WTC11 (cell line): ENCODE results near the gene IPCEF1. TPM values are rescaled to one million over a fixed set of nuclear protein-coding genes. Genes with fewer than 3 reads are reported as not detected.

Source experiments
- ATAC-seq: fragments of 200-7000 bp; cut with Tn5 transposase; 2 replicates; pipeline ENCODE4 v1.10.0; 2021; ENCODE audit warnings: mild to moderate bottlenecking, moderate library complexity
- CTCF ChIA-PET: fragments of 300-600 bp; sonication (Branson Sonifier 250); formaldehyde crosslinking; loops from one replicate; lab custom pipeline; 2021; ENCODE audit warnings: antibody characterized with exemption; lab: Charles Lee
- POLR2A ChIA-PET: fragments of 350-600 bp; sonication (Branson Sonifier 250); formaldehyde crosslinking; loops from one replicate; lab custom pipeline; 2021; ENCODE audit warnings: antibody characterized with exemption; lab: Charles Lee
- DNase-seq: peaks from one replicate; pipeline ENCODE4 v3.0.0; 2021; ENCODE audit warnings: low spot score
- H3K27ac Mint-ChIP-seq: 2 replicates; pipeline ENCODE4 v1.8.0; 2021; ENCODE audit warnings: mixed read lengths
- H3K27me3 Mint-ChIP-seq: 2 replicates; pipeline ENCODE4 v1.8.0; 2021; ENCODE audit warnings: low read depth, mild to moderate bottlenecking, moderate library complexity, mixed read lengths
- H3K36me3 Mint-ChIP-seq: 2 replicates; pipeline ENCODE4 v1.8.0; 2021; ENCODE audit warnings: mixed read lengths
- H3K4me1 Mint-ChIP-seq: 2 replicates; pipeline ENCODE4 v1.8.0; 2022; ENCODE audit warnings: mixed read lengths
- H3K4me3 Mint-ChIP-seq: 2 replicates; pipeline ENCODE4 v1.8.0; 2021; ENCODE audit warnings: mild to moderate bottlenecking, moderate library complexity, mixed read lengths
- H3K9me3 Mint-ChIP-seq: 2 replicates; pipeline ENCODE4 v1.8.0; 2021; ENCODE audit warnings: mixed read lengths
- CREM ChIP-seq: sonication (generic); formaldehyde crosslinking; IDR thresholded peaks from 2 replicates; pipeline ENCODE4 v1.8.1; 2022; ENCODE audit warnings: mild to moderate bottlenecking, missing genetic modification reagents, moderate library complexity
- ELF4 ChIP-seq: sonication (generic); formaldehyde crosslinking; IDR thresholded peaks from 2 replicates; pipeline ENCODE4 v1.8.1; 2022; ENCODE audit warnings: low read depth, mild to moderate bottlenecking, moderate library complexity, missing genetic modification reagents
- ERG ChIP-seq: fragments of 250-450 bp; sonication (Bioruptor Pico); IDR thresholded peaks from 2 replicates; pipeline ENCODE4 v1.8.0; 2021; ENCODE audit warnings: mild to moderate bottlenecking
- ESRRA ChIP-seq: sonication (generic); formaldehyde crosslinking; IDR thresholded peaks from 2 replicates; pipeline ENCODE4 v1.8.1; 2022; ENCODE audit warnings: mild to moderate bottlenecking, missing genetic modification reagents, borderline replicate concordance
- FOXP4 ChIP-seq: sonication (generic); formaldehyde crosslinking; IDR thresholded peaks from 2 replicates; pipeline ENCODE4 v1.8.0; 2022; ENCODE audit warnings: mild to moderate bottlenecking, missing genetic modification reagents
- MLX ChIP-seq: sonication (generic); formaldehyde crosslinking; IDR thresholded peaks from 2 replicates; pipeline ENCODE4 v1.8.1; 2023; ENCODE audit warnings: mild to moderate bottlenecking, missing genetic modification reagents, moderate library complexity
- MYBL2 ChIP-seq: sonication (generic); formaldehyde crosslinking; IDR thresholded peaks from 2 replicates; pipeline ENCODE4 v1.8.1; 2023; ENCODE audit warnings: mild to moderate bottlenecking, moderate library complexity, missing genetic modification reagents
- NFE2L1 ChIP-seq: sonication (generic); formaldehyde crosslinking; IDR thresholded peaks from 2 replicates; pipeline ENCODE4 v1.8.1; 2023; ENCODE audit warnings: missing genetic modification reagents
- NFYB ChIP-seq: sonication (generic); formaldehyde crosslinking; conservative IDR thresholded peaks from 2 replicates; pipeline ENCODE4 v1.8.0; 2022; ENCODE audit warnings: low read depth, missing genetic modification reagents
- NR2C2 ChIP-seq: sonication (generic); formaldehyde crosslinking; IDR thresholded peaks from 2 replicates; pipeline ENCODE4 v1.8.0; 2022; ENCODE audit warnings: mild to moderate bottlenecking, missing genetic modification reagents
- PREB ChIP-seq: sonication (generic); formaldehyde crosslinking; IDR thresholded peaks from 2 replicates; pipeline ENCODE4 v1.8.1; 2022; ENCODE audit warnings: mild to moderate bottlenecking, missing genetic modification reagents, moderate library complexity, borderline replicate concordance
- PRRX2 ChIP-seq: fragments of 250-450 bp; sonication (Bioruptor Pico); IDR thresholded peaks from 2 replicates; pipeline ENCODE4 v1.8.0; 2021; ENCODE audit warnings: mild to moderate bottlenecking
- SP1 ChIP-seq: sonication (generic); formaldehyde crosslinking; conservative IDR thresholded peaks from 2 replicates; pipeline ENCODE4 v1.8.1; 2022; ENCODE audit warnings: missing genetic modification reagents
- TEAD4 ChIP-seq: sonication (generic); formaldehyde crosslinking; IDR thresholded peaks from 2 replicates; pipeline ENCODE4 v1.8.0; 2022; ENCODE audit warnings: mild to moderate bottlenecking, missing genetic modification reagents
- TP53 ChIP-seq: sonication (generic); formaldehyde crosslinking; IDR thresholded peaks from 2 replicates; pipeline ENCODE4 v1.8.1; 2023; ENCODE audit warnings: mild to moderate bottlenecking, missing genetic modification reagents
- USF2 ChIP-seq: sonication (generic); formaldehyde crosslinking; IDR thresholded peaks from 2 replicates; pipeline ENCODE4 v1.8.1; 2023; ENCODE audit warnings: mild to moderate bottlenecking, missing genetic modification reagents, moderate library complexity
- ZBTB21 ChIP-seq: sonication (generic); formaldehyde crosslinking; IDR thresholded peaks from 2 replicates; pipeline ENCODE4 v1.8.1; 2023; ENCODE audit warnings: mild to moderate bottlenecking, missing genetic modification reagents, borderline replicate concordance
- ZSCAN18 ChIP-seq: fragments of 250-450 bp; sonication (Bioruptor Pico); IDR thresholded peaks from 2 replicates; pipeline ENCODE4 v2.1.2; 2022; ENCODE audit warnings: mild to moderate bottlenecking, moderate library complexity
- total RNA-seq: library from RNA; stranded (reverse); gene quantifications from 3 replicates; pipeline ENCODE4 v1.2.3, GENCODE V29; 2021
- TF ChIP-seq, protein P1 (sequence below): sonication (generic); formaldehyde crosslinking; IDR thresholded peaks from 2 replicates; pipeline ENCODE4 v1.8.1; 2022; ENCODE audit warnings: missing genetic modification reagents, borderline replicate concordance
- TF ChIP-seq, protein P2 (sequence below): sonication (generic); formaldehyde crosslinking; IDR thresholded peaks from 2 replicates; pipeline ENCODE4 v1.8.0; 2022; ENCODE audit warnings: mild to moderate bottlenecking, missing genetic modification reagents

The IPCEF1 gene
- total RNA-seq, 1 experiment from 2014 or later, result 1.3 TPM

- H3K27me3 Mint-ChIP-seq, result no peaks in the 10 kb centered on the region
- CTCF ChIA-PET, result interaction anchor here (0.5 kb wide), 1 partner anchor 68 kb away, joined by 3 read pairs; no protein-coding TSS in a partner anchor
- no peaks in the 10 kb centered on the region for H3K36me3 Mint-ChIP-seq
- TF ChIP-seq ELF4 (CRISPR knock-in tag), result no peak
- no peak for TF ChIP-seq FOXP4 (CRISPR knock-in tag)
- no peak for TF ChIP-seq TP53 (CRISPR knock-in tag)
- TF ChIP-seq, protein P1, sequence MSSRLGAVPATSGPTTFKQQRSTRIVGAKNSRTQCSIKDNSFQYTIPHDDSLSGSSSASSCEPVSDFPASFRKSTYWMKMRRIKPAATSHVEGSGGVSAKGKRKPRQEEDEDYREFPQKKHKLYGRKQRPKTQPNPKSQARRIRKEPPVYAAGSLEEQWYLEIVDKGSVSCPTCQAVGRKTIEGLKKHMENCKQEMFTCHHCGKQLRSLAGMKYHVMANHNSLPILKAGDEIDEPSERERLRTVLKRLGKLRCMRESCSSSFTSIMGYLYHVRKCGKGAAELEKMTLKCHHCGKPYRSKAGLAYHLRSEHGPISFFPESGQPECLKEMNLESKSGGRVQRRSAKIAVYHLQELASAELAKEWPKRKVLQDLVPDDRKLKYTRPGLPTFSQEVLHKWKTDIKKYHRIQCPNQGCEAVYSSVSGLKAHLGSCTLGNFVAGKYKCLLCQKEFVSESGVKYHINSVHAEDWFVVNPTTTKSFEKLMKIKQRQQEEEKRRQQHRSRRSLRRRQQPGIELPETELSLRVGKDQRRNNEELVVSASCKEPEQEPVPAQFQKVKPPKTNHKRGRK (CRISPR knock-in tag), result no peak
- no peak for TF ChIP-seq CREM
- no peak for TF ChIP-seq TEAD4 (CRISPR knock-in tag)
- TF ChIP-seq MLX, result no peak
- no peak for TF ChIP-seq ZBTB21 (CRISPR knock-in tag)
- no peak for TF ChIP-seq SP1 (CRISPR knock-in tag)
- TF ChIP-seq, protein P2, sequence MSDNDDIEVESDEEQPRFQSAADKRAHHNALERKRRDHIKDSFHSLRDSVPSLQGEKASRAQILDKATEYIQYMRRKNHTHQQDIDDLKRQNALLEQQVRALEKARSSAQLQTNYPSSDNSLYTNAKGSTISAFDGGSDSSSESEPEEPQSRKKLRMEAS, result no peak
- no peak for TF ChIP-seq NFE2L1 (CRISPR knock-in tag)
- no peak for TF ChIP-seq ZSCAN18 (CRISPR knock-in tag)
- TF ChIP-seq USF2 (CRISPR knock-in tag), result no peak
- no peak for TF ChIP-seq NFYB (CRISPR knock-in tag)
- no peak for TF ChIP-seq PRRX2 (CRISPR knock-in tag)
- TF ChIP-seq ESRRA, result no peak
- no peak for TF ChIP-seq MYBL2 (CRISPR knock-in tag)
- TF ChIP-seq ERG, result no peak
- TF ChIP-seq PREB (CRISPR knock-in tag), result no peak
- no peak for TF ChIP-seq NR2C2 (CRISPR knock-in tag)
- TF ChIP-seq, all 79 proteins: peak for 0
- no peak for ATAC-seq
- no peak for DNase-seq
- H3K4me3 Mint-ChIP-seq, result no peak overlapping the region
- H3K9me3 Mint-ChIP-seq, result no peaks in the 10 kb centered on the region; the same call in 1 of the 2 replicates
- POLR2A ChIA-PET, result no interaction called here
- no peak overlapping the region for H3K27ac Mint-ChIP-seq
- H3K4me1 Mint-ChIP-seq, result no peaks in the 10 kb centered on the region
Measured at GRCh38 chr6:154209555-154209954, 147.0 kb downstream of the IPCEF1 start.
